CD4-positive, alpha-beta T cell treated with Interleukin-15 for 4 hours (primary cell): ENCODE results near the gene UNC93B1.
"Not testable (repeated sequence)": the region's sequence is repeated elsewhere in the genome, so short reads cannot be mapped to it uniquely, and the experiment has no call there.

Experiments
- DNase-seq: peaks from one replicate; pipeline ENCODE4 v3.0.0-alpha.2; 2020; ENCODE audit warnings: low spot score

The UNC93B1 gene

DNA sequence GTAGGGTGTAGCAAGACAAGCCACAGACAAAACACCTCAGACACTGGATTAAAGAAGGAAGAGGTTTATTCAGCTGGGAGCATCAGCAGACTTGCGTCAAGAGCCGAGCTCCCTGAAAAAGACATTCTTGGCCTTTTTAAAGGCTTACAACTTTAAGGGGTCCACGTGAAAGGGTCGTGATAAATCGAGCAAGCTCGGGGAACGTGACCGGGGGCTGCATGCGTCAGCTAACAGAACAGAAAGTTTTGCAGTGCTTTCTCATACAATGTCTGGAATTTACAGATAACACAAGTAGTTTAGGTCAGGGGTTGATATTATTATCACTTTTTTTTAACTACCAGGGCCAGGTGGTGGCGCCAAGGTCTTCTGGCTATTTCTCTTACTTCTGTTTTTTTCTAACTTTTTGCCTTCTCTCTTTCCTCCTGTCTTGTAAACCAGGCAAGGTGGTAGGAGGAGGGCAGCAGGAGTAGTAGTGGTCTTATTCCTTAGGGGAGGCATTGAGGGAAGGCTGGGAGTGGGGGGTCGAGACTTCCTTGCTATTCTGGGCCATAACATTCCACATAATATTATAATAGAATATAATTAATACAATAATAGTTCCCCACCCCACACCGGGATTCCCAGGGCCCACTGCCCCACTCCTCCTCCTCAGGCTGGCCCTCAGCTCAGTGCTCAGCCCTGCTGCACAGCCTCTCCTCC is 5.6 kb upstream of the UNC93B1 start:
- no peak for DNase-seq

- DNase-seq, result no peak
These were observed 4.8 kb upstream of the UNC93B1 start for GRCh38 chr11:68008381-68009337.

GRCh38 chr11:68007498-68008380 is 3.8 kb upstream of the UNC93B1 start:
- no peak for DNase-seq

DNA sequence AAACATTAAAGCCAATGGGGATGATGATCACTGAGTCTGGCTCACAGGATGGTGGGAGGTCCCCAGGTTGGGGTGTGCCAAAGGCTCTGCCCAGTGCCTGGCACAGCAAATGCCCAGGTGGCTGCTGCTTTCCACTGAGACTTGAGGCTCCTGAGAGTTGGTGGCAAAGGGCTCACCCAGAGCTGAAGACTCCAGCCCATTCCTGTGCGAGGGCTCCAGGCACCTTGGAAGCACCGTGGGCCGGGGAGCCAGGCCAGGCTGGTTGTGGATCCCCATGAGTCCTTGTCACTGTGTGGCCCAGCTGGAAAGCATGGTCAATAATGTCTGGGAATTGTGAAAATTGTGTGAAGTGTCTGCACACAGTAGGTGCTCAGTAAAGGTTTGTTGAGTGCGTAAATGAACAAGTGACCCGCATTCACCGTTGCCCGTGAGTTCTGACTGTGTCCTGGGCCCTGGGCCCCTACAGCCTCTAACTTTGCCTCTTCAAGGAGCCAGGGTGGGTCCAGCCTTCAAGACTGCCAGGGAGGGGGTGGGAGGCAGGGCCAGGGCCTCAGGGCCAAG is 2.8 kb upstream of the UNC93B1 start:
- DNase-seq, result no peak

DNA sequence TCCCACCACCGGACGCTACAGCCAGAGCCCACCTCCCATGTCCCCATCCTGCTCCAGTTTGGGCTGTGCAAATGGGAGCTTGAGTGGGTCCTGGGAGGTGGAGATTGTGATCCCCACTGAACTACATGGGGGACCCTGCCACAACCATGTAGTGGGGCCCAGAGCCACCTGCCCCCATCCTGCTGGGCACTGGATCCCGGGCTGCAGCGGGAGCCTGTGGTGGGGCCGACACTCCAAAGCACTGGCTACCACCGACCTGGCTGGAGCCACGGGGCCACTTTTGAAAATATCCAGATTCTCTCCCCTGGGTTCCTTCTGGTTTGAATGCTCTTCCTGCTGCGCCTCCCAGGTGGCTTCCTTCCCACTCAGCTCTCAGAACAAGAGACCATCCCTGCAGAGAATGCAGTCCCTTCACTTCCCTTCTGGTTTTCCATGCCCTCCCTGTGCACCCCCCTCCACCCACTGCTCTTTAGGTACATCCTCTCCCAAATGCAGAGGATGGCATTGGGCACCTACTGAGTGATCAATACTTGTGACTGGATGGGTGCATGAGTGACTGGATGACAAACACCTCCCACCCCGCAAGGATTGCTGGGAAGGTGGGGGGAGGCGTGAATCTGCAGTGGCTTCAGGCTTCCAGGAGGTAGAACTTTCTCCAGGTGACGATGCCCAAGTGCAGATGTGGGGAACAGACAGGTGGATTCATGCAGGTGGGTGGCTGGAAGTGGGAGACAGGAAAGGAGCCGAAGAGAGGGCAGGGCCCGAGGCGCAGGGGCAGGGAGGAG is 846 bp upstream of the UNC93B1 start:
- no peak for DNase-seq

- DNase-seq, result peak; percentile 51
These were observed 705 bp downstream of the UNC93B1 start for GRCh38 chr11:68002938-68003845.

DNA sequence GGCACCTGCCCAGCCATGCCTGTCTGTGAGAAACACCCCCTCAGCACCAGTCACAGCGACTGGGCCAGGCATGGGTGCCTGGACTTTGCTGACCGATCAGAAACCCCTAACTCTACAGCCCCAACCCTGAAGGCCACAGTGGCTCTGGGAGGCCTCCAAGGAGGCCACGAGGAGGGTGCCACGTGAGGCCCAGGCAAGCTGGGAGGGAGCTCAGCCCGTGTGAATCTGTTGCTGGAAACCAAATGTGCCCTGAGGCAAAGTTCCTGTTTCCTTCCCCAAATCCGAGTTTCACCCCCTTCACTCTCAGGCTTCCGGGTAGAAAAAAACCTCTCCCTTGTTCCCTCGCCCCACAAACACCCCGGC is 1.3 kb downstream of the UNC93B1 start:
- DNase-seq, result no peak

GRCh38 chr11:67999704-68000103 is 4.2 kb downstream of the UNC93B1 start:
- no peak for DNase-seq

DNA sequence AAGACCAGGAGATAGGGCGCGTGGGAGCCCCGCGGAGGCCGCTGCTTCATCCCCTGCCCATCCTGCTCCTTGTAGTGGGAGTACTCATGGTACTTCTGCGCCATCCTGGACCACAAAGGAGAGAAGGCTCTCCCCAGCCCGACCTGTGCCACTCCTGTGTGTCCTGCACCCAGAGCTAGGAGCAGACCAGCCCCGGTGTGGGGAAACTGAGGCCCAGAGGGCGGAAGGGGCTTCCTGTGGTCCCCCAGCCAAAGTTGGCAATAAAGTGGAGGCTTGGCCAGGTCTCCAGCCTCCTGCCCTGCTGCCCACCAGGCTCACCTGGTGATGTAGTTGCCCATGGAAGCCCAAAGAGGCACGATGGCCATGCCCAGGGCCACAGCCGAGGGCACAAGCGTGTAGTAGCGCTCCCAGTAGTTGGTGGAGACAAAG is 4.7 kb downstream of the UNC93B1 start:
- DNase-seq, result no peak

GRCh38 chr11:67998150-67999045 is 5.5 kb downstream of the UNC93B1 start:
- no peak for DNase-seq

DNA sequence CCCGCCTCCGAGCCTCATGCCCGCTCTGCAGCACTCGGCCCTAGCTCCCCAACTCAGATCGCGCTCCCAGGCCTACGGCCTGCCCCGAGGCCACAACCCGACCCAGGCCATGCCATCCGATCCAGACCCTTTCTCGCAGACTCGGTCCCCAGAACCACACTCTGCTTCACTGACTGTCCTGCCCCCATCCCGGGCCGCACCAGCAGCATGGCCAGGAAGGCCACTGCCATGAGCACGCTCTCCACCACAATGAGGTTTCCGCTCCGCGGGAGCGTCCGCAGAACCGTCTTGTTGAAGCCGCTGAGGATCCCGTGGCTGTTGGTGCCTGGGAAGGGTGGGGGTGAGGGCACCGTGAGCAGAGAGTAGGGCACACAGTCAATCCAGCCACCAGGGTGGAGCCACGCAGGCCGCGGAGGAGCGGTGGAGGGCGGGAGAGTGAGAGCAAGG is 6.4 kb downstream of the UNC93B1 start:
- DNase-seq, result no peak

DNA sequence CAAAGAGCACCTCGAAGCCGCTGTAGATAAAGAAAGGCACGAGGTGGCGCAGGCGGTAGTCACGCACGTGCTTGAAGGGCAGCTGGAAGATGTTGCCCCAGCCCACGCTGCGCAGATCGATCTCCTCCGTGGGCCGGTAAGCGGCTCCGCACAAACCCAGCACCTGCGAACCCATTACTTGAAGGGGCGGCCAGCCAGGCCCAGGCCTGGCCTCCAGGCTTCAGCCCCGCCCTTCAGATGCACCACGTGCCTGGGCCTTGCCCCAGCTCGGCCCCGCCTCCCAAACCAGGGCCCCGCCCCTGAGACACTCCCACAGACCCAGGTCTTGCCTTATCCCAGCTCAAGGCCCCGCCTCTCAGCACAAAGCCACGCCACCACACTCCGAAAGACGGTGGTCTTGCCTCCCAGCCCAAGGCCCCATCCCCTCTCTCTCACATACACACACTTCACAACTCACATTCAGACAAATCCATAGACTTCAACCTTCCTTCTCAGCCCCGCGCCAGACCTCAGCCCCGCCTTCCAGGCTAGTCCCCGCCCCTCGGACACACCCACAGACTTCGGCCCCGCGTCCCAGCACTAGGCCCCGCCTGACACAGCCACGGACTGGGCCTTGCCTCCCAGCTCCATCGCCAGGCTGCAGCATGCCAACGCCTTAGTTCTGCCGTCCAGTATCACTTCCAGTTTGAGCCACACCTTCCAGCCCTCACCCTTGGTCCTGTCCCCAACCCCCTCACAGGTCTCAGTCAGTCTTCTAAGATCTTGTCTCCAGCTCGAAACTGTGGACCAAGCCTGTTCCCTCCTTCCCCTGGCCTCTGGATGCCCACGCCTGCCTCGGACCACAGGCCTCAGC is 7.0 kb downstream of the UNC93B1 start:
- peak; percentile 17 for DNase-seq

DNA sequence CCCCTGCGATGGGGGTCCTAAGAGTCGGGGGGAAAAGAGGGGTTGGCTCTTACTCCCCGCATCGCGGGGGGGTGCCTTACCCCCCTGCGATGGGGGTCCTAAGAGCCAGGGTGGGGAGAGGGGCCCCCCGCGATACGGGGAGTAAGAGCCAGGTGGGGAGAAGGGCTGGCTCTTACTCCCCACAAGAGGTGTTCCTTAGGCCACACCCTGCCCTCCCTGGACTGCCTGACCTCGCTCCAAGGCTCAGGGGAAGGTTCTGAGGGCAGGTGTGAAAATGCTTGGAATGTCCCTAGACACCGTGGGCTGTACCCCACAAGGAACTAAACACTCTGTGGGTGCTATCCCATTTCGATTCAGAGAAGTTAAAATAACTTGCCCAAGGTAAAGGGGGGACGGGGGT is 7.8 kb downstream of the UNC93B1 start:
- no peak for DNase-seq

DNA sequence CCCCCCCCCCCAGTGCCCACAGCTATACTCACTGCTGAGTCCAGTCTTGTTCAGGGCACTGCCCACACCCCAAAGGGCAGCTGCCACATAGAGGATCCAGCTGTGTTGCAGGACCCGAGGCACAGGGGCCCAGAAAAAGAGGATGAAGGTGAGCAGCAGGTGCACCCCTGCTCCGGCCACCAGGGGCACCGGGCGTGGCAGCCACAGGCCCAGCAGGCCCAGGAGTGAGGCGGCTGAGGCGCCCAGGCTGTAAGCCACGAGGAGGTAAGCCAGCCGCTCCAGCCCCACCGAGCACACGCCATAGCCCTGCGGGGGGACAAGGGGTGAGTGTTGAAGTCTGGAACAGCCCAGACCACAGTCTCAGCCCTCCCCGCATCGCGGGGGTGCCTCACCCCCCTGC is 8.3 kb downstream of the UNC93B1 start:
- DNase-seq, result not testable (repeated sequence)

DNA sequence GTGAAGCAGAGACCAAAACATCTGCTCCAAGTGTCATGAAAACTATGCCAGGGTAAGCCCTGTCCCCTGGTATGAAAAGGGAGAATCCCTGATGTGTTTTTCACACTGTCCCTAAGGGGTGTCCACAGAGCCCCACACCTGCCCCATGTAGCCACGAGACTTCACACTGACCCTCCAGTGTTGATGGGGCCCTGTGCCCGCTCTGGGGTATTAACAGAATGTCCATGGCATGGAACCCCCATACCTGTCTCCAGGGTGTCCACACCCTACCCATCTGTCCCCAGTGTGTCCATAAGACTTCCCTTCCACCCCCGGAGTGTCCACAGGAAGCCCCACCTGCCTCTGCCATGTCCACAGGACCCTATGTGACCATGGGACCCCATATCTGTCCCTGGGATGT is 8.8 kb downstream of the UNC93B1 start:
- not testable (repeated sequence) for DNase-seq

GRCh38 chr11:67994387-67994786 is 9.5 kb downstream of the UNC93B1 start:
- DNase-seq, result not testable (repeated sequence)

DNA sequence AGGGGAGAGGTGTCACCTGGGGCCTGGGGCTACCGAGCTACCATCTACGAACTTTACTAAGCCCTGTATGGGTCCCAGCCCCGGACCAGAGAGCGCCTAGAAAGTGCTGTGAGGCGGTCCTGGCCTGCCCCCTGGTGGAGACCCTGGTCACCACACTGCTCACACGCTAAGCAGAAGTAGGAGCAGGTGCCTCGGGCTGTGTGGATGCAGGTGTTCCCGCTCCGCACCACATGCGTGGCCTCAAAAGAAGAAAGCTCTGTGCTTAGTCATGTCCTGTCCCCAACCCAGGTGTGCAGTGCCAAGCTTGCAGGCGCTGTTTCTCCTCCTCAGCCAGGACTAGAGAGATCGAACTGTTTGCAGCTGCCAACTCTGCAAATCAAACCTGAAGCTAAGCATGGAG is 10.1 kb downstream of the UNC93B1 start:
- peak; percentile 50 for DNase-seq
